NCI-H774 (cell line): ENCODE measurements around the gene PAQR4.

Experiments
- DNase-seq: peaks from one replicate; lab custom pipeline; 2025; lab: John Stamatoyannopoulos, UW

Gene PAQR4

DNA sequence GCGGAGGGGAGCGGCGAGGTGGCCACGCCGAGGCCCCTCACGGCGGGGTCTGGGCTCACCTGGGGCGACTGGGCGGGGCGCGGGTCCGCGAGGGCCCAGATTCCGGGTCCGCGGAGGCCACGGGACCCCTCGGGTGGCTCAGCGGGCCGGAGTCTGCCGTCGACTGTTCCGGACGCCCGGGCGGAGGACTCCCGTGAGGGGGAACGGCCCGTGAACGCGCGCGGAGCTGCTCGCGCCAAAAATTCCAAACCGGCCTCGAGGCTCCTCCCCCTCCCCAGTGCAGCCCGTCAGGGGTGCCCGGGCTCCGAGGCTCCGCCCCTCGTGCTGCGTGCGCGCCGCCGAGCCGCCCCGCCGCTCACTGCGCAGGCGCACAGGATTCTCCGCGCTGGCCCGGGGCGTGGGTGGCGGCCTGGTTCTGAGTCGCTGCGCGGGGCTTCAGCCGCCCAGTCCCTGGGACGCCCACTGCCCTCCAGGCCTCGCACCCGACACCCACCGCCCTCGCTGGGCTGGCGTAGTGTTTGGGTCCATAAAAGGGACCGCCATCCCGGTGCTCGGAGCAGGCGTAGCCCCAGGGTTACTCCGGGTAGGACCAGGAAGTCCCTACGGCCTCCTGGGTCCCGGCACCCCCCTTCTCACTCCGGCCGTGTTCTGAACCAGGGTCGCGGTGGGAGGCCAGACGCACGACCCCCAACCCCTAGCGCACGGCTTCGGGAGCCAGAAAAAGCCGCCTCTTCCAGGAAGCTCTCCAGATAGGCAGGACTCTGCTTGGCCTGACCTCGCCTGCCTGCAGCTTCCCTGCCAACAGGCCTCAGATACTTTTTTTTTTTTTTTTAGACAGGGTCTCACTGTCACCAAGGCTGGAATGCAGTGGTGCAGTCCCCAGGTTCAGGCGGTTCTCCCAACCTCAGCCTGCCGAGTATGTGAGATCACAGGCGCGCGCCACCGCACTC lies 11.4 kb downstream of the PAQR4 start, which contains the start of gene PKMYT1:
TSS of gene PKMYT1 (minus strand) at position 220 of the 950 bp plus-strand sequence. CDS start 789 bp downstream, outside the sequence.
- peak; percentile 59 for DNase-seq

DNA sequence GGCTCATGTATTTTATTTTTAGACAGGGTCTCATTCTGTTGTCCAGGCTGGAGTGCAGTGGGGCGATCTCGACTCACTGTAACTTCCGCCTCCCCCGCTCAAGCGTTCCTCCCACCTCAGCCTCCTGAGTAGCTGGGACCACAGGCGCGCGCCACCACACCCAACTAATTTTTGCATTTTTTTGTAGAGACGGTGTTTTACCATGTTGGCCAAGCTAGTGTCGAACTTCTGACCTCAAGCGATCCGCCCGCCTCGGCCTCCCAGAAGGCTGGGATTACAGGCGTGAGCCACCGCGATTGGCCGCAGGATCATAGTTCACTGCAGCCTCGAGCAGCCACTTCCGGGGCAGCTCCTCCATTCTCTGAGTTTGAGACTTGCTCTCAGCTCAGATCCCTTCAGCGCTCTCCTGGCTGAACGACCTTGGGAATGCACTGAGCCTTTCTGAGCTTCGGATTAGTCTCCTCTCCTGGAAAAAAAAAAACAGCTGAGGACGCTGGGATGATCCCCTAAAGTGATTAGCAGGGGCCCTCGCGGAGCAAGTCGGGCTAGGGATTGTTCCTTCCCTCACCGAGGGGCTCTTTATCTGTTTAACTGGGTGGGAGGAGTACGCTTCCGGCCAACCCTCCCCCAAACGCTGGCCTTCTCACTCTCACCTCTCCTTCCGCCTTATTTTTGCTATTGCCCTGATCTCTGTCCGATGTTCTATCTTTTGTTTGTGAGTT lies 12.2 kb downstream of the PAQR4 start:
- no peak for DNase-seq

DNA sequence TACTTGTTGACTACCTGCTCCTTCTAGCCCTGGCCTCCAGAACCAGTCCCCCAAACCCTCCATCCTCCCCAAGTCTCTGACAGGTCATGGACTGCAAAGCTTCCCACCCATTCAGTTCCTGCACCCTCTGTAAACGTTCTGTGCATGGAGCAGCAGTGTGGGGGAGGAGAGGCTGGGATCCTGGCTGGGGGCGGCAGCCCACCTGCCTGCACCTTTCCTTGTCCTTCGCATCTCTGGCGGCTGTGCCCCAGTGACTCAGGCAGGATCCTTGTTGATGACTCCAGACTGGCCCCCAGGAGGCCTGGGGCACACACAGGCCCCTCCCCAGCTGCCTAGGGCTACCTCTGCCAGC lies 12.7 kb downstream of the PAQR4 start:
- DNase-seq, result no peak

DNA sequence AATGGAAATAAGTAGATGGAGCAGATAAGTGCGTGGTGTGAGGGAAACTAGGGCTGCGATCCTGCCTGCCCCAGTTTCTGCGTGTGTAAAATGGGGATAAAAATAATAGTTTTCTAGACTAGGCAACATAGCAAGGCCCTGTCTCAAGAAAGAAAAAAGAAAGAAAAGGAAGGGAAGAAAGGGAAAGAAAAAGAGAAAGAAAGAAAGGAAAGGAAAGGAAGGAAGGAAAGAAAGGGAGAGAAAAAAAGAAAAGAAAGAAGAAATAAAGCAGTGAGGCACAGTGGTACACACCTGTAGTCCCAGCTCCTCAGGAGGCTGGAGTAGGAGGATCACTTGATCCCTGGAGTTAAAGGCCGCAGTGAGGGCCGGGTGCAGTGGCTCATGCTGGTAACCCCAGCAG lies 13.3 kb downstream of the PAQR4 start:
- no peak for DNase-seq

DNA sequence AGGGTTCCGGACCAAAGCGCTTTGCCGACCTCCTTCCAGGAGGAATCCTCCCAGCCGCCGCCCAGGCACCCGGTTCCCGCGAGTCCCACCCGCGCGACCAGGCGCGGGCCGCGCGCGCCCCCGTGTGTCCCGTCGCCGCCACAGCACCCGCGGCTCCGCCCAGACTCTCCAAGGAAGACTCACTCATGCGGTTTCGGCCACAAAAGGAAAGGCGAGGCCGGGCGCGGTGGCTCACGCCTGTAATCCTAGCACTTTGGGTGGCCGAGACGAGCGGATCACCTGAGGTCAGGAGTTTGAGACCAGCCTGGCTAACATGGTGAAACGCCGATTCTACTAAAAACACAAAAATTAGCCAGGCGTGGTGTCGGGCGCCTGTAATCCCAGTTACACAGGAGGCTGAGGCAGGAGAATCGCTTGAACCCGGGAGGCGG lies 14.6 kb downstream of the PAQR4 start:
- DNase-seq, result peak; percentile 49

DNA sequence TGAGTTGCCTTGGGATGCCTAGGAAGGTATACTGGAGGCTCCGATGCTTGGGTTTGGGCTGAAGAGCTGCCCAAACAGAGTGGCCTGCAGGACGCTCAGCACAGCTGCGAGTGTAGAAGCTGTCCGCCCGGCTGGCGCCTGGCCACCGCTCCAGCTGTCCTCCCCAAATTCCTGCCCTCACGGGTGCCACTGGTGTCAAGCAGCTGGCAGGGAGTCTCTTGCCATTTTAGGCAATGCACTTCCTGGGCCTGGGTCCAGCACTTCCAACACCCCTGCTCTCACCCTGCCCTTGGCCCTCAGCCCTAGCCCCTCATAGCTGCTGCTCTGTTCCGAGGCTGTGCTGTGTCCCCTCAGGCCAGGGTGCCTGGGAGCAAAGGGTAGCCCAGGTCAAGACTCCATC lies 16.3 kb downstream of the PAQR4 start:
- DNase-seq, result no peak

DNA sequence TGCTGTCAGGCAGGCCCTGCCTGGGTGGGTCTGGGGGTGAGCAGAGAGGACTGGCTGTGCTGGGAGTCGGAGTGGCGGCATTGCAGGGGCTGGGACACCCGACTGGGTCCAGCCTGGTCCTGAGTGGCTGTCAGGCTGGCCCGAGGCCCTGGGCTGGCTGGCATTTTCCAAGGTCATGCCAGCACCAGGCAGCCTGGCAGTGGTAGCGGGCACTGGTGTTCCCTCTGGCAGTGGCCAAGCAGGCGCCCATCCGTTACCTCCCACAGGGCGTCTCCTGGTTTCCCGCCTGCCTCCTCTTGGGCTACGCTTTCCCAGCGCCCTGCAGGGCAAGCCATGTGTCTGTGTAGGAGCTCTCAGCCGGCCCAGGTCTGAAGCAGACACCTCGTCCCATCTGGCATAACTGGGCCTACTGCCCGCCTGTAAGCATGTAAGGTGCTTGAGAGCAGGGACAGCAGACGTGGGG lies 16.8 kb downstream of the PAQR4 start:
- DNase-seq, result no peak

DNA sequence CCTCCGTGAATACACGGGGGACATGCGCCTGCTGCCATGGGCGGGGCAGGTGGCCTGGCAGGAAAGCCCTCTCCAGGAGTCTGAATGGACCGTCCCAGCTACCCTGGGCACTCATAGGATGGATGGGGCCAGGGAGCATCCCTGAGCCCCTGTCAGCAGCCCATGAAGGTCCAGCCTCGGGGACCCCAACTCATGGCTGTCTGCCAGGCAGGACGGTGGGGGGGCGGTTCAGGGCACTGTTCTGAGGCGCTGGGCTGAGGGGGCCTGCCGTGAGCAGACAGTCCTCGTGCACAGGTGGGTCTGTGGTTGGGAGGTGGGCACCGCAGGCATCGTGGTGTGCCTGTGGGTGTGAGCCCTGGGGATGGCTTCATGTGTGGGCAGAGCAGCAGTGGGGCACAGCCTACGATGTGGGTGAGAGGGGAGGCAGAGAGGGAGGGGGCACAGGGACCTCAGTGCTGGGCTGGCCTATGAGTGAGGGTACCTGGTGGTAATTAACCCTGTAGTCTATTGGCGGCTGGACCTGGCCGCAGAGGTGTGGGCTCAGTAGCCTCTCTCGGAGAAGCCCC lies 17.6 kb downstream of the PAQR4 start:
- no peak for DNase-seq

DNA sequence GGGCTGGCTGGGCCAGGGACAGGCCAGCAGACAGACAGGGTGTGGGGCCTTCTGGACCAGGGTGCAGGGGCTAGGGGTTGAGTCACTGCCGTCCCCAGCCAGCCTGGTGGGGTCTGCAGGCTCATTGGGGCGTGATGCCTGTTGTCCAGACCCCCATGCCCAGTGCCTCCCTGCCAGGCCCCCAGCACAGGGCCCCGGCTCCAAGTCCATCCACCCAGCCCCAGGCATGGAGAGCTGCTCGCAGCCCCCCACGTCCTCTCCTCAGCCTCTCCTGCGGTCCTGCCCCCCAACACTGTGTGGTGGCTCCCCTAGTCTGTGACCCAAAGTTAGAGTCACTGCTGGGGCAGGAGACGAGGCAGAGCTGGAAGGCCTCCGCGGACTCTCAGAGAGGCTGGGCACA lies 18.1 kb downstream of the PAQR4 start:
- DNase-seq, result no peak

DNA sequence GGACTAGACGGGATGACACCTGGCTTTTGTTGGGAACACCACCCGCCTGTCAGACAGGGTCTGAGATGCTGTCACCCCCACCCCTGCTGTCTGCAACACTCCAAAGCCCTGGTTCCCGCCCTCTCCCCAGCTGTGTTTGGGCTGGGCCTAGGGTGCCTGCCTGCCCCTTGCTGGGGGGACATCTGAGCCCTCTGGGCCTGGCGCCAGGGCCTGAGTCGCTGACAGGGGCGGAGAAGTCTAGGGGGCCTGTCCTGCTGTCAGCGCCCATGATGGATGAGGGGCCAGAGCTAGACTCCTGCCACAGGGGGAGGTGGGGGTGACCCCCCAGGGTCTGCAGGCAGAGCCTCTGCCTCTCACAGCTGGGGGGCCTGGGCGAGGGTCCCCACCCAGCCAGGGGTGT lies 18.7 kb downstream of the PAQR4 start:
- DNase-seq, result no peak

DNA sequence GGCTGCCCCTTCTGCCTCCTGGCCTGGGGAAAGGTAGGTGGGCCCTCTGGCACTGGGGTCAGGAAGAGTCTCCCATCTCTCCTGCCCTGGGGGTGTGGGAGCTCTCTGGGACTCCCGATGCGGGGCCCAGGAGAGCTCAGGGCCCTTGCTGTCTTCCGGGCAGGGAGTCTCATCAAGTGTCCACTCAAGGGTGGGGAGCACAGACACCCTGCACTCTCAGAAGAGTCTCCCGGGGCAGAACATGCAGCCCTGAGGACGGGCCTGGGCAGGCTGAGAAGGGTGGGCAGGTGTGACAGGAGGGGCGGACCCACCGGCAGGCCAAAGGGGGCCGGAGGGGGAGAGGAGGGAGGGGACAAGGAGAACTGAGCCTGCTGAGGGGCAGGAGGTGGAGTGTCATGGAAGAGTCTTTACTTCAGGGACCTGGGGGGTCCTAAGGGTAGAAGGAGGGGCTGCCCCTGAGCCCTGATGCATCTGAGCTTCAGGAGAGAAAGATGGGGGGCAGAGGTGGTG lies 19.5 kb downstream of the PAQR4 start:
- DNase-seq, result no peak

DNA sequence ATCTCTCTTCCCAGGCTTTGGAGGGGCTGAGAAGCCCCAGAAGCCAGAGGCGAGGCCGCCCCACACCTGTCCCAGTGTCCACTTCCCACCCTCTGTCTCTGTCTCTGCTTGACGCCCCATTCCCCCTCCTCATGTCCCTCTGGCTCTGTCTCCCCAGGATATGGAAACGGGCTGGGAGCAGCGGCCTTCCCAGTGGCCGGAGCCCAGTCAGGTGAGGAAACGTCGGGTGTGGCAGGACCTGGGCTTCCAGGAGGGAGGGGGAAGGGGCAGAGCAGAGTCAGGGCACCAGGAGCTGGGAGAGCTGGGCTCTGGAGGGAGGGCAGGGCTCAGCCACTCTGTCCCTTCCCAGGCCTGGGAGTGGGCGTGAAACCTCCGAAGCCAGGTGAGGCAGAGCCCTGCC lies 21.7 kb downstream of the PAQR4 start:
- no peak for DNase-seq

DNA sequence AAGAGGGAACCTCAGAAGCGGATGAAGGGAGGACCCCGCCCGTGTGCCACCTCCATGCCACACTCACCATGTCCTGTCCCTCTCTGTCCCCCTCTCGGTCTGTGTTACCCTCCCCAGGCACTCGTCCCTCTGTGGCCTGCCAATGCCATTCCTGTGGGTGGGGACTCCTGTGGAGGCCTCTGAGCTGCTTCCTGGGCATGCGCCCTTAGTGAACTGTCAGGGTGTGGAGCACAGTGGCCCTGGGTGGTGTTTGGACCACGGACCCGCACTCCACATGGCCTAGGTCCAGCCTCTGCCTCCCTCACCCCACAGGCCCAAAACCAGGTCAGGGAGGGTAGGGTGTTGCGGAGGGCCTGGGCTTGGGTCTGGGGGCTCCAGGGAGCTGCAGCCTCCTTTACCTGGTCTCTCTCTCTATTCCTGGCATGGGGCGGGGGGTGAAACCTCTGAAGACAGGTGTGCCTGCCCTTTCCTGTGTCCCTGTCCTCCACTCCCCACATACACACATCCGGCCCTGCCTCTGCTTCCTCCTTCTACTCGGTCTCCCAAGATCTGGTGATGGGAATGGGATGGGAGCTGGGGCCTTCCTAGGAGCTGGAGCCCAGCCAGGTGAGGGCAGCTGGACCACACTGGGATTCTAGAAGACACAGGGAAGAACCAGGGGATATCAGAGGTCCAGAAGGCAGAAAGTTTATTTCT lies 22.6 kb downstream of the PAQR4 start:
- no peak for DNase-seq

DNA sequence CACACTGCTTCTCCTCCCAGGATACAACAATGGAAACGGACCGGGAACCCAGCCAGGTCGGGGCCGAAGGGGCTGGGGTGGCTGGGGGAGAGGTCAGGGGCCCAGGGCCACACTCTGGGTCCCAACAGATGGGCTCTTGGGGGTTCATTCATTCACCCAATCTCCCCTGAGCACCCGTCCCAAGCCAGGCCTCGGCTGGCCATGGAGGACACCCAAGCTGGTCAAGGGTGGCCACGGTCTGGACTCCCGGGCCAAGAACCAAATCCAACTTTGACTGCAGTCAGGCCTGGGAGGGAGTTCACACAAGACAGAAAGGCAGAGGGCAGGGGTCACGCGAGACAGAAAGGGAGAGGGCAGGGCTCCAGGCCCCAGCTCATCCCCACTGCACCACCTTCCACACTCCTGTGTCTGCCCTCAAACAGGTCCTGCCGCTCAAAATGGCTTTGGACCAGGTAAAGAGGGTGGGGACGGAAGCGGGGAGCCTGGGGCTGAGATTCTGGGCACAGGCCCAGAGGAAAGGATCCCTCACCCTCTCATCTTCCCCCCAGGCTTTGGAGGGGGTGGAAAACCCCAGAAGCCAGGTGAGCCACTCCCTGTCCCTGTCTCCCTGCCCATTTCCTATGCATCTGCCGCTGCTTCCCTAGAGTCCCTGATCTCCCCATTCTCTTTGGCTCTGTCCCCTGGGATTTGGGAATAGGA lies 23.4 kb downstream of the PAQR4 start:
- DNase-seq, result no peak

DNA sequence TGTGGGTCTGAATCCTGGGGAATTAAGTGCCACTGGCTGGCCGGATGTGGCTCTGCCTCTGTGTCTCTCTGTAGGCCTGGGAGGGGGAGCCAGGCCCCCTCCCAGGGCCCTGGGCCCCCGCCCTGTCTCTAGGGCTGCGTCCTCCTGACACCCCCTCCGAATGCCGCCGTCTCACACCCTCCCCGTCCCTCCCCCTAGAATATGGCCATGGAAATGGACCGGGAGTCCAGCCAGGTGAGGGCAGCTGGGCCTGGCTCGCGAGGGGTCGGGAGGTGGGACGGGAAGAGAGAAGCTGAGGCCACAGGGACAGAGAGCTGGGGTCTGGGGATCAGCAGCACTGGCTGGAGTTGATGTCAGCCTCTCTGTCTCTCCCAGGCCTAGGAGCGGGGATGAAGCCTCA lies 27.1 kb downstream of the PAQR4 start:
- no peak for DNase-seq

DNA sequence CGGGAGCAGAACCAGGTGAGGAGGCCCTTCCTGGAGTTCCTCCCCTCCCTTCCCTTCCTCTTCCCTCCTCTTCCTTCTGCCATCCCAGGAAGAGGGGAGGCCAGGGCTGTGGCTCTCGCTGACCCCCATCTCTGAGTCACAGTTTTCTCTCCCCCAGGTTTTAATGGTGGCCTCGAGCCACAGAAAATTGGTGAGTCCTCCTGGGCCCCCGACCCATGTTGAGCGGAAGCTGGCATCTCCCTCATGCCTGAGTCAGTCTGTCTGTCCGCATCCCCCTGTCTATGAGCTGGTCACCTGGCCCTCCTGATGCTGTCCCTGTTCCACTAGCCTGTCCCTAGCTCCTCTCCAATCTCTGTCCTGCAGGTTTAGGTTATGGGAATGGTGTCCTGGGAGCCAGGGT lies 30.8 kb downstream of the PAQR4 start:
- no peak for DNase-seq

DNA sequence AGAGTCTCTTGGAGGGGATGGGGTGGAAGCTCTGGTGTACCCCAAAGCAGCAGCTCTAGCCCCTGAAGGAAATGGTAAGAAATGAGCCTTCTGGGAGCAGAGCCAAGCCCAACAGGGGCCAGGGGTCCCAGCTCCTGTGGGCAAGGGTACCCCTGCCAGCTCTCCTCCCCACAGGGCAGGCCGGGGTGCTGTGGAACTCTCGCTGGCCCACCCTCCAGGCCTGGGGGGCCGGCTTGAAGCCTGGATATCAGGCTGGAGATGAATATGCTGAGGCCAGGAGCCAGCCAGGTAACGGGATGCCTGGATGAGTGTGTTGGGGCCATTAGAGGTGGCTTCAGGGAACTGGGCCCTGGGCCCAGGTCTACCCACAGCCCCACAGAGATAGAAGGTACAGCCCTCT lies 31.4 kb downstream of the PAQR4 start:
- no peak for DNase-seq

DNA sequence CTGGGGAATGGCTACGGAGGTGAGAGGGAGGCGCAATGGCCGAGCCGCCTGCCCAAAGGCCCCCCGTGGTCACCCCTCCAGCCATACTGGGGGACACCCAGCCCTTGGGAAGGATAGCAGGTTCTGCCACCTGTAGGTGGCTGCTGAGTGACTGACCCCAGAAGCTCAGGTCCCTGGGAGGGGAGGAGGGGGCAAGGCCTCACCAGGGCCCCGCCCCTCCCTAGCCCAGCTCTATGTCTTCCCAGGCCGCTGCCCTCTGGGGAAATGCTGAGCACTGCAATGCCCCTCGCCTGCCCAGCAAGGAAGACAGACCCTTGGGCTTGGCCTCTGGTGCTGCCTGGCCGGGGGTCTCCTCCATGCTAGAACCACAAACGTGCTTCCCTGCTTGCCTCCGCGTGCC lies 32.2 kb downstream of the PAQR4 start:
- no peak for DNase-seq

DNA sequence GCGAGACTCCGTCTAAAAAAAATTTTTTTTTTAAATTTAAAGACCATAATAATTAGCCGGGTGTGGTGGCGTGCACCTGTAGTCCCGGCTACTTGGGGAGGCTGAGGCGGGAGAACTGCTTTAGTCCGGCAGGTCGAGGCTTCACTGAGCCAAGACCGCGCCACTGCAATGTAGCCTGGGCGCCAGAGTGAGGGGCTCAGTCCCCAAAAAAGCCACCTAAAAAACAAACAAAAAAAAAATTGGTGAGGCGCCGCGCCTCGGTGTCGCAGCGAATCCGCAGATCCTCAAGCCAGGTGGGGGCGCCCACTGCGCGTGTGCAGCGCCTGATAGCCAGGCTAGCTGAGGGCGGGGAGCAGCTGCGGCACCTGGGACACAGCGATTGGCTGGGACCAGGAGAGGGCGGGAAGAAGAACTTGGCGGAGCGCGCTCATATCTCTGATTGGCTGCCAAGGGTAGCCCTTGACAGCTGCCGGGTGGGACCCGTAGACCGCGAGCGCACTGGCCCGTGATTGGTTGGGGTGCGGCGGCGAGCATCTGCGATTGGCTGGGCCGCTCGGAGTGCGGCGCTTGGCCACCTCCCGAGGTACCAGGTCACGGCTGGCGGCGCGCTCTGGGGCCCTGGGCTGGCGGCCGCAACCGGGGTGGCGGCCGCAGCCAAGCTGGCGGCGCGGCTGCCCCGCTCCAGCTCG lies 34.6 kb downstream of the PAQR4 start:
- peak; percentile 92 for DNase-seq

DNA sequence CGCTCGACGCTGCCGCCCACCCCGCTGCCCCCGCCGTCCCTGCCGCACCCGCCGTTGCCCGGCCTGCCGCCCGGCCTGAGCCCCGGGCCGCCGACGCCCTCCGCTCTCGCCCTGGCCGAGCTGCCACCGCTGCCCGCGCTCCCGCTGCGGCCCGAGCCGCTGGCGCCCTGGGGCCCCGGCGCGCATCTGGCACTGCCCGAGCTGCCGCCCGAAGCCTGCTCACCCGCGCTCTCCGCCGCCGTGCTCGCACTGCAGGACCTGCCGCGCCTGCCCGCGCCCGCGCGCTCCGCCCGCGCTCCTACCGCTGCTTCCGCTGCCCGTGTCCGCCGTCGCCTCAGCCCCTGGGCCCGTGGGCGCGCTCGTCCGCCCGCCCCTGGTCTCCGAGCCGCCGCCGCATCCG lies 35.2 kb downstream of the PAQR4 start:
- no peak for DNase-seq

DNA sequence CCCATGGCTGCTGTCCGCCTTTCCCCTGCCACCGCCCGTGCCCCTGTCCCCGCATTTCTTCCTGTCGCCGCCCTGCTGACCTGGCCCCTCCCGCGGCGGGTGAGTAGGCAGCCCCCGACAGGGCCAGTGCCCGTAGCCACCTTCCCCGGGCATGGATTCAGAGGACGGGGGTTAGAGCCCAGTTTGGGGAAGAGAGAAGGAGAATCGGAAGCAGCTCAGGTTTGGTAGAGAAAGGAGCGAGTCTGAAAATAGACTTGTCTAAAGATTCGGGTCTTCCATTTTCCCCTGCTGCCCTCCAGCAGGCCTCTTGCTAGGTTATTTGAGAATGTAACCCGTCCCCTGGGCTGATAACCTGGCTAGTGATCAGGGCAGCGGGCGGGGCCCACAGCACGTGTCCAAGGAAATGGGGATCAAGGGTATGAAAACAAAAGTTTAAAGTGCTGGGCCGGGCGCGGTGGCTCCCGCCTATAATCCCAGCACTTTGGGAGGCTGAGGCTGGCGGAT lies 35.7 kb downstream of the PAQR4 start:
- DNase-seq, result no peak
